Measurements from ENCODE around the gene INPP5D. TPM values are rescaled to one million over a fixed set of nuclear protein-coding genes. Genes with fewer than 3 reads are reported as not detected.

INPP5D gene
- total RNA-seq, 1 donor from 2014 or later: 33.3 TPM

GRCh38 chr2:233228376-233228775, 168.2 kb downstream of the INPP5D start:
- no peak overlapping the region for H3K4me3 ChIP-seq
- no peak overlapping the region for H3K27ac ChIP-seq
- no peak for ATAC-seq
- intact Hi-C loops (cut with DNase I): no loop called here
- TF ChIP-seq CTCF (IDR thresholded peaks at IDR 0.05): no peak
- no peaks in the 10 kb centered on the region for H3K36me3 ChIP-seq
- H3K4me1 ChIP-seq: no peaks in the 10 kb centered on the region
- DNase-seq: no peak
- no peaks in the 10 kb centered on the region for H3K27me3 ChIP-seq
- no peaks in the 10 kb centered on the region for H3K9me3 ChIP-seq

GRCh38 chr2:233233618-233234230, 173.6 kb downstream of the INPP5D start:
- ATAC-seq: no peak
- no peaks in the 10 kb centered on the region for H3K9me3 ChIP-seq
- H3K4me1 ChIP-seq: no peaks in the 10 kb centered on the region
- TF ChIP-seq CTCF (IDR thresholded peaks at IDR 0.05): no peak
- intact Hi-C loops (cut with DNase I): no loop called here
- H3K4me3 ChIP-seq: no peak overlapping the region
- DNase-seq: no peak
- H3K36me3 ChIP-seq: no peaks in the 10 kb centered on the region
- no peaks in the 10 kb centered on the region for H3K27me3 ChIP-seq
- H3K27ac ChIP-seq: no peak overlapping the region

- no peak for ATAC-seq
- no peaks in the 10 kb centered on the region for H3K4me1 ChIP-seq
- no peak overlapping the region for H3K27ac ChIP-seq
- no peaks in the 10 kb centered on the region for H3K27me3 ChIP-seq
- H3K36me3 ChIP-seq: no peaks in the 10 kb centered on the region
- no peak for TF ChIP-seq CTCF (IDR thresholded peaks at IDR 0.05)
- intact Hi-C loops (cut with DNase I): no loop called here
- no peaks in the 10 kb centered on the region for H3K9me3 ChIP-seq
- DNase-seq: no peak
- H3K4me3 ChIP-seq: no peak overlapping the region
Observed at GRCh38 chr2:233234264-233234663, 174.1 kb downstream of the INPP5D start.

GRCh38 chr2:233234996-233235395, 174.9 kb downstream of the INPP5D start:
- no peaks in the 10 kb centered on the region for H3K36me3 ChIP-seq
- no peaks in the 10 kb centered on the region for H3K27me3 ChIP-seq
- intact Hi-C loops (cut with DNase I): no loop called here
- no peaks in the 10 kb centered on the region for H3K9me3 ChIP-seq
- H3K27ac ChIP-seq: no peak overlapping the region
- no peak for TF ChIP-seq CTCF (IDR thresholded peaks at IDR 0.05)
- H3K4me1 ChIP-seq: no peaks in the 10 kb centered on the region
- no peak overlapping the region for H3K4me3 ChIP-seq
- DNase-seq (no peak), ATAC-seq (no peak)

GRCh38 chr2:233235977-233236376, 175.8 kb downstream of the INPP5D start:
- DNase-seq: no peak
- H3K4me3 ChIP-seq: no peak overlapping the region

More at GRCh38 chr2:233235977-233236376, 175.8 kb downstream of the INPP5D start:
- Histone ChIP-seq H3K27me3 (no peaks in the 10 kb centered on the region), H3K36me3 (no peaks in the 10 kb centered on the region), H3K4me1 (no peaks in the 10 kb centered on the region), H3K27ac (no peak overlapping the region), H3K9me3 (no peaks in the 10 kb centered on the region)
- no peak for TF ChIP-seq CTCF (IDR thresholded peaks at IDR 0.05)
- intact Hi-C loops (cut with DNase I): no loop called here
- ATAC-seq: no peak
